NCI-H748 (cell line): ENCODE data around the gene CPNE6.

Experiments used
- DNase-seq: peaks from one replicate; lab custom pipeline; 2025; ENCODE audit not compliant: unreplicated experiment; lab: John Stamatoyannopoulos, UW

The CPNE6 gene

GRCh38 chr14:24054324-24054641, 17.1 kb upstream of the CPNE6 start:
- DNase-seq = no peak

GRCh38 chr14:24054646-24055045, 16.7 kb upstream of the CPNE6 start:
- no peak for DNase-seq

GRCh38 chr14:24055971-24056799, 15.2 kb upstream of the CPNE6 start:
- no peak for DNase-seq

- no peak for DNase-seq
Measured at GRCh38 chr14:24056800-24057184, 14.6 kb upstream of the CPNE6 start.

- DNase-seq = no peak
Measured at GRCh38 chr14:24057271-24057670, 14.1 kb upstream of the CPNE6 start.

- DNase-seq = no peak
Measured at GRCh38 chr14:24057867-24058259, 13.5 kb upstream of the CPNE6 start.

- DNase-seq = peak; percentile 60
Measured at GRCh38 chr14:24058260-24058950, 13.0 kb upstream of the CPNE6 start.

- DNase-seq = no peak
Measured at GRCh38 chr14:24058951-24059475, 12.3 kb upstream of the CPNE6 start.

GRCh38 chr14:24059841-24060388, 11.4 kb upstream of the CPNE6 start:
- DNase-seq = no peak

GRCh38 chr14:24060443-24060842, 10.9 kb upstream of the CPNE6 start:
- no peak for DNase-seq

GRCh38 chr14:24060984-24061913, 10.1 kb upstream of the CPNE6 start:
- no peak for DNase-seq

GRCh38 chr14:24062216-24062980, 9.0 kb upstream of the CPNE6 start:
- no peak for DNase-seq

GRCh38 chr14:24063263-24063836, 8.0 kb upstream of the CPNE6 start:
- no peak for DNase-seq

GRCh38 chr14:24064091-24064795, 7.1 kb upstream of the CPNE6 start:
- DNase-seq = no peak

- no peak for DNase-seq
Measured at GRCh38 chr14:24064856-24065255, 6.5 kb upstream of the CPNE6 start.

GRCh38 chr14:24065408-24065807, 6.0 kb upstream of the CPNE6 start:
- no peak for DNase-seq

GRCh38 chr14:24066496-24067132, 4.7 kb upstream of the CPNE6 start:
- no peak for DNase-seq

- no peak for DNase-seq
Measured at GRCh38 chr14:24067133-24068082, 4.0 kb upstream of the CPNE6 start.
